K562 (cell line): Measurements from ENCODE around the gene PHKG1.

Source experiments
- CBX1 ChIP-seq: sonication (generic); IDR thresholded peaks from 2 replicates; pipeline ENCODE4 v1.6.1; 2016; ENCODE audit warnings: antibody characterized with exemption, low read depth, mild to moderate bottlenecking
- CTCF ChIP-seq, 3 experiments: IDR thresholded peaks in 2 of 3; conservative IDR thresholded peaks in 1 of 3; 2 replicates each; pipeline ENCODE4 v1.5.1; 2011 to 2012; ENCODE audit warnings: low read length in 3 of 3, mild to moderate bottlenecking in 3 of 3, control low read depth in 2 of 3, improper control_type of control experiment in 1 of 3, inconsistent platforms in 1 of 3, low read depth in 1 of 3, mixed read lengths in 1 of 3, moderate library complexity in 1 of 3; ENCODE audit not compliant: insufficient read depth in 2 of 3
- RBM22 ChIP-seq: fragments of 200-400 bp; formaldehyde crosslinking; IDR thresholded peaks from 2 replicates; pipeline ENCODE4 v1.6.1; 2018; ENCODE audit warnings: low read length, low read depth; ENCODE audit not compliant: poor library complexity, severe bottlenecking

GRCh38 chr7:56091591-56091990, 1.2 kb downstream of the PHKG1 start:
- TF ChIP-seq CTCF (IDR thresholded peaks at IDR 0.05 in 2 of 3, conservative IDR thresholded peaks at IDR 0.05 in 1 of 3; ENCODE audit: insufficient read depth in 2 of 3, low read depth in 1 of 3, low read length in 3 of 3) = no peak
- no peak for TF ChIP-seq RBM22
- TF ChIP-seq CBX1 = no peak
